ENCODE results near the gene GSDMA. TPM values are rescaled to one million over a fixed set of nuclear protein-coding genes. Genes with fewer than 3 reads are reported as not detected.

The GSDMA gene
- total RNA-seq, 1 donor from 2014 or later = not detected

DNA sequence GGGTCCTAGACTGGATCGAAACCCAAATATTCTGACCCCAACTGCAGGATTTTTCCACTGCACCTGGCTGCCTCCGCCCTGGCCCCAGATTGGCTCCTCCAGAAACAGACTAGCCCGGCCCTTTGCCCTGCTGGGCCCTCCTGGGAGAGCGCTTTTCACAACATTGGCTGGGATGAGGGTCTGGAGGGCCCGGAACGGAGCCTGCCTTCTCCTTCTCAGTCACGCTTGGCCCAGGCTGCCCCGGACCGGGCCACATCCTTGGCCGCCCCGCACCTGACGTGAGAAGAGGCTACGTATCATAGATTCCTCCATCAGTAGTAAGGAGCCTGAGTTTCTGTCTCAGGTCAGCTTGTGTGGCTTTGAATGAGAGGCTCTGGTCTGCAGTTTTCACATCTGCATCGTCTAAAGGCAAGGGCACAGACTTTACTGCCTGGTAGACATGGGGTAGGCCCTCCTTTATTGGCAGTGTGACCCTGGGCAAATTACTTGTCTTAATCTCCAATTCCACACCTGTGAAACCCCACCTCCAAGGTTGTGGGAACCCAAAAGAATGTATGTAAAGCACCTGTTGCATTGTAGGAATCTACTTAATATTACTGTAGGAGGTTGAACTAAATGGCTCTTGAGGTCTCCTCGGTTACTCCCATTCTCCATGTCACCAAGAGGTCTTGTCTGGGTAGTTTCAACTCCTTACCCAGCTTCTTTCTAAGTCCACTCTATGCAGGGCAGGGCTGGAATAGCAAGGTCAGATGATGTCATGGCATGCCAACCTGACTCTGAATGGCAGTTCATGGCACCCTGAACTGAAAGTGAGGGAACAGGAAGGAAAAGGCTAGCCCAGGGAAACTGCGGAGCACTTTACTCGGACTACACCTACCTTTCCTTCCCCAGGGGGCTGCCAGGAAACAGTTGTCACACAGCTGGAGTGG lies 34.6 kb upstream of the GSDMA start:
- DNase-seq (ENCODE audit: low read depth) = no peak
- Histone ChIP-seq H3K27me3 (ENCODE audit: control insufficient read depth, insufficient read depth, low read length) (no peaks in the 10 kb centered on the region), H3K36me3 (ENCODE audit: control insufficient read depth, insufficient read depth, low read length) (peaks cover 1% of the 10 kb centered on the region), H3K4me3 (ENCODE audit: low read depth, low read length) (peak overlapping the region; percentile 94)
- TF ChIP-seq, protein P1, sequence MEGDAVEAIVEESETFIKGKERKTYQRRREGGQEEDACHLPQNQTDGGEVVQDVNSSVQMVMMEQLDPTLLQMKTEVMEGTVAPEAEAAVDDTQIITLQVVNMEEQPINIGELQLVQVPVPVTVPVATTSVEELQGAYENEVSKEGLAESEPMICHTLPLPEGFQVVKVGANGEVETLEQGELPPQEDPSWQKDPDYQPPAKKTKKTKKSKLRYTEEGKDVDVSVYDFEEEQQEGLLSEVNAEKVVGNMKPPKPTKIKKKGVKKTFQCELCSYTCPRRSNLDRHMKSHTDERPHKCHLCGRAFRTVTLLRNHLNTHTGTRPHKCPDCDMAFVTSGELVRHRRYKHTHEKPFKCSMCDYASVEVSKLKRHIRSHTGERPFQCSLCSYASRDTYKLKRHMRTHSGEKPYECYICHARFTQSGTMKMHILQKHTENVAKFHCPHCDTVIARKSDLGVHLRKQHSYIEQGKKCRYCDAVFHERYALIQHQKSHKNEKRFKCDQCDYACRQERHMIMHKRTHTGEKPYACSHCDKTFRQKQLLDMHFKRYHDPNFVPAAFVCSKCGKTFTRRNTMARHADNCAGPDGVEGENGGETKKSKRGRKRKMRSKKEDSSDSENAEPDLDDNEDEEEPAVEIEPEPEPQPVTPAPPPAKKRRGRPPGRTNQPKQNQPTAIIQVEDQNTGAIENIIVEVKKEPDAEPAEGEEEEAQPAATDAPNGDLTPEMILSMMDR (IDR thresholded peaks at IDR 0.05; ENCODE audit: insufficient read depth, low read length, poor library complexity, severe bottlenecking) = no peak

DNA sequence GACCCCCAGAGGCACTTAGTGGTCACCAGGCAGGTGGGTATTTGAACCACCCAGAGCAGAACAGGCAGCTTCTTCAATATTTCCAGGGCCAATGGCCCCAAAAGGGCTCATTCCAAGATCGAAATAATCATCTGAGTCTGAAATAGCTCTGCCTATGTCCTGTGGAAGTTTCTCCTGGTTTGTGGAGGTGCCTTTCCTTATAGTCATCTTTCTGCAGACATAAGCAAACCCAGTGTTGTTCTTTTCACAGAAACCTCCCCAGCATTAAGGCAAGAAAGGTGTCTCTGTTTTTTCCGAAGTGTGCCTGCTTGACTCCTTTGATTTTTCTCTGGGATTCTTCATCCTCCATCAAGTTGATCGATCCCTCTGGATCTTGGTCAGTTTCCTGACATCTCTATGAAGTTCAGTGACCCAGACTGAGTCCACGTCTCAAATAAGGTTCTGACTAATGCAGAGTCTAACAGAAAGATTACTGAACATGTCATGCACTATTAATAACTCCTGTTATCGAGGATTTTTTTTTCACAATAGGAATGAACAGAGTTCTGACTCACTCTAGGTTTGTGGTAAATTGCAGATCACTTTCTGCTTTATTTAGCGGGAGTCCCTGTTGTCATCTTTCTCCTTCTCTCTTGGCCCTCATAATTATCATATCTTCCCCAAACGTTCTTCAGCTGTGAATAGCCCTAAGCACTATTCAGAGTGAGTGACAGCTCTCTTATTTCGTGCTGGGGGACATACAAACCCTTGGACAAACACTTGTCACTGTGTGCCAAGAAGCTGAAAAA lies 33.8 kb upstream of the GSDMA start:
- Histone ChIP-seq H3K4me3 (ENCODE audit: low read depth, low read length) (no peak overlapping the region), H3K27me3 (ENCODE audit: control insufficient read depth, insufficient read depth, low read length) (no peaks in the 10 kb centered on the region), H3K36me3 (ENCODE audit: control insufficient read depth, insufficient read depth, low read length) (no peaks in the 10 kb centered on the region)
- TF ChIP-seq, protein P1 (IDR thresholded peaks at IDR 0.05; ENCODE audit: insufficient read depth, low read length, poor library complexity, severe bottlenecking) = no peak
- DNase-seq (ENCODE audit: low read depth) = peak; percentile 78

DNA sequence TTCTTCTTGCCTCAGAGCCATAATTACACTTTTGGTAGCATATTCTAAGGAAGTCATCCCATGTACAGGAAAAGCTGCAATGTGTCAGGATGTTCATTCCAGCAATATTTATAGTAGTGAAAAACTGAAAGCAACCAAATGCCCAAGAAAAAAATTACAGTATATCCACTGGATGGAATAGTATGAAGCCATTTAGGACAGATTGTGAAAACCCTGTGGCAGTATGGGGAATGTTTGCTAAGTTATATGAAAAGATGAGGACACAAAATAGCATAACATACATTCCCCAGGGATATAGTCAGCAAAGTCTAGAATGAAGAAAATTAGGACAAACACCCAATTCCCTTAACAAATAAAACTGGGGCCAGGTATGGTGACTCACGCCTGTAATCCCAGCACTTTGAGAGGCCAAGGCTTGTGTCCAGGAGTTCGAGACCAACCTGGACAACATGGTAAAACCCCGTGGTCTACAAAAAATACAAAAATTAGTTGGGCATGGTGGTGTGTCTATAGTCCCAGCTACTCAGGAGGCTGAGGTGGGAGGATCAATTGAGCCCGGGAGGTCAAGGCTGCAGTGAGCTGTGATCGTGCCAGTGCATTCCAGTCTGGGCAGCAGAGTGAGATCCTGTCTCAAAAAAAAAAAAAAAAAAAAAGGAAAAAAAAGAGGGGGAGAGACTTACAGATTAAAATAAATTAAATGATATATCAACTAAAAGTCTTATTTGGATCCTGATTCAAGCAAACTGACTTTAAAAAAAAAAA lies 33.0 kb upstream of the GSDMA start:
- no peaks in the 10 kb centered on the region for H3K36me3 ChIP-seq (ENCODE audit: control insufficient read depth, insufficient read depth, low read length)
- H3K27me3 ChIP-seq (ENCODE audit: control insufficient read depth, insufficient read depth, low read length) = no peaks in the 10 kb centered on the region
- no peak for DNase-seq (ENCODE audit: low read depth)
- no peak overlapping the region for H3K4me3 ChIP-seq (ENCODE audit: low read depth, low read length)
- TF ChIP-seq, protein P1 (IDR thresholded peaks at IDR 0.05; ENCODE audit: insufficient read depth, low read length, poor library complexity, severe bottlenecking) = no peak

DNA sequence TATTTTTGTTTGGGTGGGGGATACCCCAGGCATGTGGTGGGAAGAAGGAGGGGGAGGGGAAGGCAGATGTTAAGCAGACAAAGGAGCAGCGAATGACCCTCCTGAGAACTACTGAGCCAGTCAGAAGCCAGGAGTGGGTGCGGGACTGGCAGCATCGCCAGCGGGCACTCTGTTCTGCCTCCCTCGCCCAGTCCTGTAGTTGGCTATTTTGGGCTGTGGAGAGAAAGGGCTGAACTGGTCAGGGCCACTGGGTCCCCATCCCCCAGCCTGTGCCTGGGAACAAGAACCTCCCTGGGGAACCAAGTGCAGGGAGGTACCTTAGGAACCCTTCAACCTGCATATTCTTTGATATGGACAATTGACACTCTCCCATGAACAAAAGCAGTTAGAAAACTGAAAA lies 28.9 kb upstream of the GSDMA start:
- no peak for DNase-seq (ENCODE audit: low read depth)
- TF ChIP-seq, protein P1 (IDR thresholded peaks at IDR 0.05; ENCODE audit: insufficient read depth, low read length, poor library complexity, severe bottlenecking) = no peak
- Histone ChIP-seq H3K4me3 (ENCODE audit: low read depth, low read length) (no peak overlapping the region), H3K36me3 (ENCODE audit: control insufficient read depth, insufficient read depth, low read length) (no peaks in the 10 kb centered on the region), H3K27me3 (ENCODE audit: control insufficient read depth, insufficient read depth, low read length) (no peaks in the 10 kb centered on the region)

DNA sequence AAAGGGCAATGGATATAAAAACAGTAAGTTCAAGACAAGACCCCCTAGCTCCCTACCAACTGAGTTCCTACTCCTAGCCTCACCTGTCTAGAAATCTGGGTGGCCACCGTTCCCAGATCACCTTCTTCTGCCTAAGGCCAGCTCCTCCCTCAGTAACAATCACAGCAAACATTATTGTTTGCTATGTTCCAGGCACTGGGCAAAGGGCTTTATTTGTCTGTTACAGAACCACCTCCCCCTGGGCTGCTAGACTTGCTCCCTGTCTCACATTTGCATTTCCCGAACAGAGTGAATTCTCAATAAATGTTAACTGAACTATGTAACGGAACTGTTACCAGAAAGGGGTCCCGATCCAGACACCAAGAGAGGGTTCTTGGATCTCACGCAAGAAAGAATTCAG lies 28.5 kb upstream of the GSDMA start:
- Histone ChIP-seq H3K36me3 (ENCODE audit: control insufficient read depth, insufficient read depth, low read length) (no peaks in the 10 kb centered on the region), H3K4me3 (ENCODE audit: low read depth, low read length) (no peak overlapping the region), H3K27me3 (ENCODE audit: control insufficient read depth, insufficient read depth, low read length) (no peaks in the 10 kb centered on the region)
- TF ChIP-seq, protein P1 (IDR thresholded peaks at IDR 0.05; ENCODE audit: insufficient read depth, low read length, poor library complexity, severe bottlenecking) = no peak
- no peak for DNase-seq (ENCODE audit: low read depth)

All from kidney epithelial cell (primary cell).